Thoracic aorta (tissue), 2 donors: ENCODE results near the gene TMEM106A. TPM values are rescaled to one million over a fixed set of nuclear protein-coding genes. Genes with fewer than 3 reads are reported as not detected.

Experiments
- ATAC-seq: fragments of 150-250 bp; one replicate; pipeline ENCODE4 v1.8.0; 2017; ENCODE audit warnings: low read depth; ENCODE audit not compliant: insufficient number of reproducible peaks, low FRiP score
- DNase-seq: peaks from one replicate; pipeline ENCODE4 v3.0.0-alpha.2; 2020; ENCODE audit warnings: low spot score
- H3K27ac ChIP-seq, 2 donors: fragments of 200-600 bp; sonication (generic); 1 replicate in 1 of 2; 2 replicates in 1 of 2; pipeline ENCODE4 v1.5.1; 2016; ENCODE audit warnings: mild to moderate bottlenecking in 2 of 2, moderate library complexity in 2 of 2
- H3K27me3 ChIP-seq: fragments of 200-600 bp; sonication (generic); replicated peaks from 2 replicates; pipeline ENCODE4 v1.6.0; 2016; ENCODE audit warnings: mild to moderate bottlenecking; ENCODE audit not compliant: insufficient read depth
- H3K36me3 ChIP-seq: fragments of 200-600 bp; sonication (generic); one replicate; pipeline ENCODE4 v1.5.1; 2016
- H3K4me1 ChIP-seq, 2 donors: fragments of 200-600 bp; sonication (generic); 1 replicate in 1 of 2; 2 replicates in 1 of 2; pipeline versions ENCODE4 v1.5.1 to v1.6.0; 2016; ENCODE audit warnings: low read depth in 2 of 2, mild to moderate bottlenecking in 1 of 2; ENCODE audit not compliant: control insufficient read depth in 1 of 2
- H3K4me3 ChIP-seq: fragments of 200-600 bp; sonication (generic); 2 replicates; pipeline ENCODE4 v1.5.1; 2016; ENCODE audit warnings: mild to moderate bottlenecking
- H3K9me3 ChIP-seq: fragments of 200-600 bp; sonication (generic); 2 replicates; pipeline ENCODE4 v1.5.1; 2016
- CTCF ChIP-seq: fragments of 200-600 bp; sonication (generic); IDR thresholded peaks from one replicate; pipeline ENCODE4 v1.5.1; 2019; ENCODE audit warnings: antibody characterized with exemption
- total RNA-seq, 2 donors: library from RNA; depleted of rRNA; stranded (reverse); fragments of >200 nt; gene quantifications; one replicate each; pipeline versions ENCODE4 v1.1.0 to v1.2.3, GENCODE V29; 2016

The TMEM106A gene
- total RNA-seq, 2 donors from 2014 or later = 17.3 to 22.5 TPM

- Histone ChIP-seq H3K4me3 (no peak overlapping the region), H3K27ac (no peak overlapping the region), H3K36me3 (peaks cover 25% of the 10 kb centered on the region), H3K4me1 (peaks cover 0 to 6% of the 10 kb centered on the region in 2 donors), H3K9me3 (no peaks in the 10 kb centered on the region), H3K27me3 (no peaks in the 10 kb centered on the region)
- ATAC-seq (no peak), DNase-seq (no peak)
- no peak for TF ChIP-seq CTCF
Observed at GRCh38 chr17:43217614-43218087, 6.0 kb downstream of the TMEM106A start.

GRCh38 chr17:43219001-43219400, 7.3 kb downstream of the TMEM106A start:
- no peaks in the 10 kb centered on the region for H3K4me1 ChIP-seq
- ATAC-seq (no peak), DNase-seq (no peak)
- H3K27me3 ChIP-seq = no peaks in the 10 kb centered on the region
- H3K36me3 ChIP-seq = peaks cover 25% of the 10 kb centered on the region
- no peaks in the 10 kb centered on the region for H3K9me3 ChIP-seq
- H3K27ac ChIP-seq = no peak overlapping the region
- H3K4me3 ChIP-seq = no peak overlapping the region
- no peak for TF ChIP-seq CTCF

- Histone ChIP-seq H3K4me3 (no peak overlapping the region), H3K27ac (no peak overlapping the region), H3K27me3 (no peaks in the 10 kb centered on the region), H3K9me3 (no peaks in the 10 kb centered on the region), H3K36me3 (peaks cover 25% of the 10 kb centered on the region), H3K4me1 (no peaks in the 10 kb centered on the region)
- TF ChIP-seq CTCF = no peak
- no peak for DNase-seq
- ATAC-seq = no peak
Observed at GRCh38 chr17:43219746-43220380, 8.2 kb downstream of the TMEM106A start.

- no peaks in the 10 kb centered on the region for H3K4me1 ChIP-seq
- ATAC-seq (no peak), DNase-seq (no peak)
- H3K27ac ChIP-seq = no peak overlapping the region
- peaks cover 19% of the 10 kb centered on the region for H3K36me3 ChIP-seq
- no peaks in the 10 kb centered on the region for H3K9me3 ChIP-seq
- TF ChIP-seq CTCF = no peak
- no peaks in the 10 kb centered on the region for H3K27me3 ChIP-seq
- H3K4me3 ChIP-seq = no peak overlapping the region
Observed at GRCh38 chr17:43220511-43221125, 8.9 kb downstream of the TMEM106A start.

- ATAC-seq = no peak
- no peaks in the 10 kb centered on the region for H3K27me3 ChIP-seq
- no peak overlapping the region for H3K27ac ChIP-seq
- DNase-seq = no peak
- no peak overlapping the region for H3K4me3 ChIP-seq
- H3K9me3 ChIP-seq = no peaks in the 10 kb centered on the region
- no peak for TF ChIP-seq CTCF
- H3K36me3 ChIP-seq = no peaks in the 10 kb centered on the region
- no peaks in the 10 kb centered on the region for H3K4me1 ChIP-seq
Observed at GRCh38 chr17:43224146-43224705, 12.6 kb downstream of the TMEM106A start.
